ENCODE measurements around the gene CIB2.

CIB2 gene

GRCh38 chr15:78149805-78150751 is 18.8 kb upstream of the CIB2 start:
- TF ChIP-seq REST (IDR thresholded peaks at IDR 0.05; ENCODE audit: insufficient read depth in 1 of 2, low read depth in 2 of 2, low read length in 2 of 2) (no peak), POLR2AphosphoS5 (IDR thresholded peaks at IDR 0.05; ENCODE audit: low read depth, low read length) (no peak), SIN3A (IDR thresholded peaks at IDR 0.05; ENCODE audit: borderline replicate concordance, insufficient read depth, low read length) (no peak), FOXP2 (optimal IDR thresholded peaks at IDR 0.05; ENCODE audit: borderline replicate concordance, extremely low read depth, extremely low read length, insufficient read depth) (no peak), TAF1 (IDR thresholded peaks at IDR 0.05; ENCODE audit: borderline replicate concordance, insufficient read depth, low read length) (no peak)

- no peak; the same call in 1 of the 2 replicates for TF ChIP-seq SIN3A (IDR thresholded peaks at IDR 0.05; ENCODE audit: borderline replicate concordance, insufficient read depth, low read length)
- peak; percentile 88; the same call in 1 of the 2 replicates for TF ChIP-seq TAF1 (IDR thresholded peaks at IDR 0.05; ENCODE audit: borderline replicate concordance, insufficient read depth, low read length)
- peak; percentile 80 for TF ChIP-seq POLR2AphosphoS5 (IDR thresholded peaks at IDR 0.05; ENCODE audit: low read depth, low read length)
- 0 out of 4 replicates have a peak, but pooled peaks of 1 of the 2 experiments have one; percentile 43 for TF ChIP-seq REST (IDR thresholded peaks at IDR 0.05; ENCODE audit: insufficient read depth in 1 of 2, low read depth in 2 of 2, low read length in 2 of 2)
- peak; percentile 54 for TF ChIP-seq FOXP2 (optimal IDR thresholded peaks at IDR 0.05; ENCODE audit: borderline replicate concordance, extremely low read depth, extremely low read length, insufficient read depth)
These were observed 18.0 kb upstream of the CIB2 start, which contains the start of gene IDH3A for GRCh38 chr15:78149068-78149804. Gene IDH3A, plus strand, starts transcription at chr15:78149362. Its CDS starts 42 bp downstream, at chr15:78149404.

- TF ChIP-seq TAF1 (IDR thresholded peaks at IDR 0.05; ENCODE audit: borderline replicate concordance, insufficient read depth, low read length) = no peak
- no peak for TF ChIP-seq POLR2AphosphoS5 (IDR thresholded peaks at IDR 0.05; ENCODE audit: low read depth, low read length)
These were observed 17.3 kb upstream of the CIB2 start for GRCh38 chr15:78148392-78149067.

- TF ChIP-seq REST (IDR thresholded peaks at IDR 0.05; ENCODE audit: insufficient read depth in 1 of 2, low read depth in 2 of 2, low read length in 2 of 2) (no peak), FOXP2 (optimal IDR thresholded peaks at IDR 0.05; ENCODE audit: borderline replicate concordance, extremely low read depth, extremely low read length, insufficient read depth) (no peak), POLR2AphosphoS5 (IDR thresholded peaks at IDR 0.05; ENCODE audit: low read depth, low read length) (no peak)
These were observed 16.3 kb upstream of the CIB2 start for GRCh38 chr15:78147566-78147965.

Measured in PFSK-1 (cell line).